CD14-positive monocyte (primary cell): ENCODE measurements around the gene PIP4K2A. TPM values are rescaled to one million over a fixed set of nuclear protein-coding genes. Genes with fewer than 3 reads are reported as not detected.
A peak's percentile ranks its signal among the peaks of the same experiment; 100 is the strongest.

Source experiments
- DNase-seq, 3 donors: peaks; one replicate each; pipeline ENCODE4 v3.0.0-alpha.2; 2011 to 2022
- H2AFZ ChIP-seq: 2 replicates; pipeline ENCODE4 v1.6.0; 2012; ENCODE audit warnings: mild to moderate bottlenecking, low read depth, low read length, inconsistent platforms; ENCODE audit not compliant: insufficient read depth, poor library complexity, severe bottlenecking
- H3K27ac ChIP-seq, 2 donors: 1 replicate in 1 of 2; 2 replicates in 1 of 2; pipeline ENCODE4 v1.5.1; 2012 to 2013; ENCODE audit warnings: low read length in 2 of 2, control low read depth in 1 of 2, inconsistent platforms in 1 of 2, low read depth in 1 of 2, mild to moderate bottlenecking in 1 of 2
- H3K27me3 ChIP-seq, 2 donors: one replicate each; pipeline versions ENCODE4 v1.6.0 to v1.6.1; 2011 to 2013; ENCODE audit warnings: low read length in 2 of 2; ENCODE audit not compliant: control insufficient read depth in 2 of 2, insufficient read depth in 2 of 2
- H3K36me3 ChIP-seq, 2 donors: replicated peaks in 1 of 2; 1 replicate in 1 of 2; 2 replicates in 1 of 2; pipeline versions ENCODE4 v1.5.1 to v1.6.1; 2012 to 2013; ENCODE audit warnings: low read length in 2 of 2, control low read depth in 1 of 2, inconsistent platforms in 1 of 2, mild to moderate bottlenecking in 1 of 2; ENCODE audit not compliant: insufficient read depth in 2 of 2, control insufficient read depth in 1 of 2
- H3K4me1 ChIP-seq, 2 donors: 1 replicate in 1 of 2; 2 replicates in 1 of 2; pipeline versions ENCODE4 v1.5.1 to v1.6.1; 2012 to 2013; ENCODE audit warnings: low read length in 2 of 2, control low read depth in 1 of 2, inconsistent platforms in 1 of 2, mild to moderate bottlenecking in 1 of 2, moderate library complexity in 1 of 2; ENCODE audit not compliant: insufficient read depth in 2 of 2, control insufficient read depth in 1 of 2
- H3K4me2 ChIP-seq: replicated peaks from 2 replicates; pipeline ENCODE3; 2012; ENCODE audit warnings: low read length, moderate library complexity, mild to moderate bottlenecking; ENCODE audit not compliant: poor library complexity, severe bottlenecking; ENCODE audit errors: extremely low read depth
- H3K4me3 ChIP-seq, 3 experiments: fragments of 200-600 bp in 1 of 3; sonication (generic) in 1 of 3; replicated peaks in 1 of 3; 1 replicate in 2 of 3; 2 replicates in 1 of 3; pipeline ENCODE4 v1.5.1; 2011 to 2013; ENCODE audit warnings: low read length in 3 of 3, mild to moderate bottlenecking in 3 of 3, control low read depth in 2 of 3, low read depth in 2 of 3, inconsistent platforms in 1 of 3, moderate library complexity in 1 of 3
- H3K79me2 ChIP-seq: 2 replicates; pipeline ENCODE4 v1.6.0; 2012; ENCODE audit warnings: mild to moderate bottlenecking, control low read depth, inconsistent platforms, low read length, moderate library complexity; ENCODE audit not compliant: insufficient read depth
- H3K9ac ChIP-seq: 2 replicates; pipeline ENCODE4 v1.6.0; 2017; ENCODE audit warnings: low read length, mild to moderate bottlenecking; ENCODE audit not compliant: insufficient read depth, poor library complexity, severe bottlenecking
- H3K9me3 ChIP-seq, 2 donors: replicated peaks in 1 of 2; 1 replicate in 1 of 2; 2 replicates in 1 of 2; pipeline versions ENCODE4 v1.5.1 to v1.6.1; 2012 to 2013; ENCODE audit warnings: low read length in 2 of 2, control low read depth in 1 of 2; ENCODE audit not compliant: control insufficient read depth in 1 of 2, insufficient read depth in 1 of 2
- H4K20me1 ChIP-seq: 2 replicates; pipeline ENCODE4 v1.6.0; 2012; ENCODE audit warnings: mild to moderate bottlenecking, low read length, control low read depth, moderate library complexity; ENCODE audit not compliant: insufficient read depth
- H3K27ac Mint-ChIP-seq, 7 donors: one replicate each; pipeline ENCODE4 v1.8.0; 2020; ENCODE audit warnings: mild to moderate bottlenecking in 7 of 7, mixed read lengths in 7 of 7, moderate library complexity in 6 of 7, inconsistent platforms in 2 of 7
- H3K27me3 Mint-ChIP-seq, 3 donors: one replicate each; pipeline ENCODE4 v1.8.0; 2021 to 2022; ENCODE audit warnings: low read depth in 3 of 3, mild to moderate bottlenecking in 3 of 3, mixed read lengths in 3 of 3, moderate library complexity in 3 of 3, inconsistent platforms in 1 of 3
- H3K36me3 Mint-ChIP-seq, 2 donors: one replicate each; pipeline ENCODE4 v1.8.0; 2020; ENCODE audit warnings: mixed read lengths in 2 of 2, inconsistent platforms in 1 of 2, mild to moderate bottlenecking in 1 of 2
- H3K4me1 Mint-ChIP-seq: one replicate; pipeline ENCODE4 v1.8.0; 2020; ENCODE audit warnings: mild to moderate bottlenecking, mixed read lengths
- H3K4me3 Mint-ChIP-seq, 2 donors: one replicate each; pipeline ENCODE4 v1.8.0; 2020; ENCODE audit warnings: mild to moderate bottlenecking in 2 of 2, mixed read lengths in 2 of 2, moderate library complexity in 1 of 2
- H3K9me3 Mint-ChIP-seq, 7 donors: one replicate each; pipeline ENCODE4 v1.8.0; 2020 to 2022; ENCODE audit warnings: mixed read lengths in 7 of 7, mild to moderate bottlenecking in 6 of 7, moderate library complexity in 6 of 7, inconsistent platforms in 2 of 7
- CTCF ChIP-seq: fragments of 200-600 bp; IDR thresholded peaks from one replicate; pipeline ENCODE4 v1.8.0; 2022; ENCODE audit warnings: antibody characterized with exemption, mild to moderate bottlenecking
- WGBS: methylation state at CpG from one replicate; pipeline ENCODE4 v1.1.5; 2013; ENCODE audit warnings: missing lambda C conversion rate; ENCODE audit not compliant: insufficient coverage; 5-methylcytosine and 5-hydroxymethylcytosine counted together
- intact Hi-C, 2 donors: fragments of 100-400 bp; cut with micrococcal nuclease; formaldehyde crosslinking; loops; one replicate each; pipeline versions ENCODE4 v1.15.0 to v1.15.1; 2023
- polyA plus RNA-seq, 3 donors: library from polyadenylated mRNA; depleted of rRNA in 1 of 3; unstranded in 2 of 3; stranded (reverse) in 1 of 3; fragments of 300-500 nt in 2 of 3; fragments of >200 nt in 1 of 3; fragmentation: Illumina TruSeq in 2 of 3; gene quantifications; 1 replicate in 2 of 3; 2 replicates in 1 of 3; pipeline ENCODE4 v1.2.3, GENCODE V29; 2012 to 2021

The PIP4K2A gene
- polyA plus RNA-seq, 3 donors, result 9.7 to 33.7 (median 16.6) TPM

GRCh38 chr10:22604344-22605126, 109.8 kb downstream of the PIP4K2A start:
- Mint-ChIP-seq H3K9me3 (no peaks in the 10 kb centered on the region), H3K4me3 (peak overlapping the region; percentile 45 to 64), H3K36me3 (peaks cover 56 to 57% of the 10 kb centered on the region in 2 donors), H3K27me3 (no peaks in the 10 kb centered on the region), H3K27ac (peak overlapping the region; percentile 90 to 98 (median 94)), H3K4me1 (peaks cover 47% of the 10 kb centered on the region)
- Histone ChIP-seq H3K4me1 (peaks cover 40 to 53% of the 10 kb centered on the region in 2 donors), H4K20me1 (peaks cover 10% of the 10 kb centered on the region), H3K4me3 (peak overlapping the region in 2 of 3 experiments; percentile 21 to 67), H3K79me2 (peaks cover 60% of the 10 kb centered on the region), H3K27me3 (no peaks in the 10 kb centered on the region), H3K9ac (peak overlapping the region; percentile 61), H2AFZ (peak overlapping the region; percentile 57), H3K4me2 (peak overlapping the region; percentile 66), H3K27ac (peak overlapping the region; percentile 86 to 93), H3K36me3 (peaks cover 16 to 45% of the 10 kb centered on the region in 2 donors), H3K9me3 (no peaks in the 10 kb centered on the region)
- WGBS, result 96% methylated on average over 8 of the region's 15 CpGs
- no peak for DNase-seq
- intact Hi-C loops, result loop anchor here (5.0 to 10.0 kb wide), 3 partner anchors 108 to 170 kb away; partner anchors contain the start of gene PIP4K2A (in 2 of the 2)
- no peak for TF ChIP-seq CTCF

- Histone ChIP-seq H3K4me1 (peaks cover 37 to 46% of the 10 kb centered on the region in 2 donors), H3K4me3 (no peak overlapping the region), H2AFZ (no peak overlapping the region), H3K79me2 (peaks cover 52% of the 10 kb centered on the region), H3K36me3 (peaks cover 16 to 45% of the 10 kb centered on the region in 2 donors), H3K27me3 (no peaks in the 10 kb centered on the region), H3K9me3 (no peaks in the 10 kb centered on the region), H3K4me2 (no peak overlapping the region), H4K20me1 (peaks cover 14% of the 10 kb centered on the region), H3K9ac (no peak overlapping the region), H3K27ac (peak overlapping the region in 1 of 2 donors; percentile 93)
- DNase-seq, result no peak
- Mint-ChIP-seq H3K27me3 (no peaks in the 10 kb centered on the region), H3K4me1 (peaks cover 49% of the 10 kb centered on the region), H3K27ac (peak overlapping the region in 3 of 7 donors; percentile 22 to 76 (median 30)), H3K9me3 (no peaks in the 10 kb centered on the region), H3K4me3 (no peak overlapping the region), H3K36me3 (peaks cover 52 to 53% of the 10 kb centered on the region in 2 donors)
- intact Hi-C loops, result loop anchor here in 1 of 2 donors (10.0 kb wide), 2 partner anchors 111 to 169 kb away; partner anchors contain the start of gene PIP4K2A
- TF ChIP-seq CTCF, result no peak
- WGBS, result 100% methylated on average over 1 of the region's 3 CpGs
Observed at GRCh38 chr10:22603581-22603980, 110.8 kb downstream of the PIP4K2A start.
